Loucy (cell line): ENCODE data around the gene LRRTM1.

Source experiments
- H2AFZ ChIP-seq: fragments of 200-600 bp; sonication (generic); 2 replicates; pipeline ENCODE4 v1.6.0; 2016; ENCODE audit warnings: antibody characterized with exemption, mild to moderate bottlenecking, low read length, moderate library complexity
- H3F3A ChIP-seq: fragments of 200-600 bp; 2 replicates; pipeline ENCODE4 v1.6.0; 2016; ENCODE audit warnings: antibody characterized with exemption, low read depth, mild to moderate bottlenecking
- H3K27me3 ChIP-seq: fragments of 200-600 bp; sonication (generic); 2 replicates; pipeline ENCODE4 v1.6.1; 2014; ENCODE audit warnings: low read length, mild to moderate bottlenecking; ENCODE audit not compliant: insufficient read depth, poor library complexity, severe bottlenecking
- H3K36me3 ChIP-seq: fragments of 200-600 bp; sonication (generic); 2 replicates; pipeline ENCODE4 v1.6.1; 2016; ENCODE audit warnings: low read length; ENCODE audit not compliant: insufficient read depth
- H3K4me1 ChIP-seq: fragments of 200-600 bp; sonication (generic); 2 replicates; pipeline ENCODE4 v1.5.1; 2014; ENCODE audit warnings: low read length, mild to moderate bottlenecking; ENCODE audit not compliant: insufficient read depth, poor library complexity, severe bottlenecking
- H3K4me2 ChIP-seq: fragments of 200-600 bp; sonication (generic); 2 replicates; pipeline ENCODE4 v1.6.0; 2014; ENCODE audit warnings: antibody characterized with exemption, low read length, low read depth, mild to moderate bottlenecking; ENCODE audit not compliant: poor library complexity, severe bottlenecking
- H3K4me3 ChIP-seq: fragments of 200-600 bp; sonication (generic); 2 replicates; pipeline ENCODE4 v1.5.1; 2014; ENCODE audit warnings: low read length, mild to moderate bottlenecking, mixed read lengths; ENCODE audit not compliant: poor library complexity, severe bottlenecking
- H3K79me2 ChIP-seq: fragments of 200-600 bp; sonication (generic); 2 replicates; pipeline ENCODE4 v1.6.1; 2014; ENCODE audit warnings: low read length; ENCODE audit not compliant: insufficient read depth
- H3K9ac ChIP-seq: fragments of 200-600 bp; sonication (generic); 2 replicates; pipeline ENCODE4 v1.6.0; 2014; ENCODE audit warnings: mild to moderate bottlenecking, low read depth, low read length, moderate library complexity; ENCODE audit not compliant: poor library complexity, severe bottlenecking
- H3K9me2 ChIP-seq: fragments of 200-600 bp; sonication (generic); replicated peaks from 2 replicates; pipeline ENCODE4 v1.6.1; 2016; ENCODE audit warnings: low read depth, low read length, mixed read lengths
- H3K9me3 ChIP-seq: fragments of 200-600 bp; sonication (generic); 2 replicates; pipeline ENCODE4 v1.6.1; 2014; ENCODE audit warnings: mild to moderate bottlenecking, antibody characterized with exemption, low read length, low read depth; ENCODE audit not compliant: insufficient read depth
- H4K20me1 ChIP-seq: fragments of 200-600 bp; sonication (generic); 2 replicates; pipeline ENCODE4 v1.6.0; 2014; ENCODE audit warnings: antibody characterized with exemption, low read length, mild to moderate bottlenecking; ENCODE audit not compliant: insufficient read depth, poor library complexity, severe bottlenecking
- CTCF ChIP-seq: fragments of 200-600 bp; sonication (generic); conservative IDR thresholded peaks from 2 replicates; pipeline ENCODE4 v1.5.1; 2014; ENCODE audit warnings: mild to moderate bottlenecking, antibody characterized with exemption, low read length
- EZH2phosphoT487 ChIP-seq: fragments of 200-600 bp; IDR thresholded peaks from 2 replicates; pipeline ENCODE4 v1.6.1; 2018; ENCODE audit warnings: antibody characterized with exemption, mild to moderate bottlenecking, moderate library complexity, borderline replicate concordance

The LRRTM1 gene

GRCh38 chr2:80322958-80323357 is 18.4 kb upstream of the LRRTM1 start:
- H3K4me1 ChIP-seq, result no peaks in the 10 kb centered on the region
- no peaks in the 10 kb centered on the region for H3K9me2 ChIP-seq
- no peak overlapping the region for H3K4me2 ChIP-seq
- H4K20me1 ChIP-seq, result no peaks in the 10 kb centered on the region
- no peaks in the 10 kb centered on the region for H3K36me3 ChIP-seq
- no peak overlapping the region for H2AFZ ChIP-seq
- H3K9me3 ChIP-seq, result no peaks in the 10 kb centered on the region
- H3K27me3 ChIP-seq, result no peaks in the 10 kb centered on the region
- no peak overlapping the region for H3K4me3 ChIP-seq
- H3K9ac ChIP-seq, result no peak overlapping the region
- no peak for TF ChIP-seq CTCF
- no peak for TF ChIP-seq EZH2phosphoT487
- H3F3A ChIP-seq, result no peaks in the 10 kb centered on the region
- no peaks in the 10 kb centered on the region for H3K79me2 ChIP-seq

GRCh38 chr2:80322311-80322920 is 17.9 kb upstream of the LRRTM1 start:
- H3K27me3 ChIP-seq, result no peaks in the 10 kb centered on the region
- no peaks in the 10 kb centered on the region for H3K79me2 ChIP-seq
- H3K9ac ChIP-seq, result no peak overlapping the region
- no peaks in the 10 kb centered on the region for H3K36me3 ChIP-seq
- no peaks in the 10 kb centered on the region for H3K9me2 ChIP-seq
- no peak overlapping the region for H3K4me2 ChIP-seq
- no peak overlapping the region for H3K4me3 ChIP-seq
- TF ChIP-seq EZH2phosphoT487 (no peak), CTCF (no peak)
- H3K4me1 ChIP-seq, result no peaks in the 10 kb centered on the region
- H3K9me3 ChIP-seq, result no peaks in the 10 kb centered on the region
- H2AFZ ChIP-seq, result no peak overlapping the region
- H3F3A ChIP-seq, result no peaks in the 10 kb centered on the region
- no peaks in the 10 kb centered on the region for H4K20me1 ChIP-seq

- Histone ChIP-seq H4K20me1 (no peaks in the 10 kb centered on the region), H3K4me1 (no peaks in the 10 kb centered on the region), H3K36me3 (no peaks in the 10 kb centered on the region), H3K27me3 (no peaks in the 10 kb centered on the region), H3K4me2 (no peak overlapping the region), H3K9ac (no peak overlapping the region), H3K79me2 (no peaks in the 10 kb centered on the region), H3F3A (no peaks in the 10 kb centered on the region), H3K9me2 (no peaks in the 10 kb centered on the region), H2AFZ (no peak overlapping the region), H3K4me3 (no peak overlapping the region), H3K9me3 (no peaks in the 10 kb centered on the region)
- TF ChIP-seq CTCF (no peak), EZH2phosphoT487 (no peak)
Measured at GRCh38 chr2:80312282-80312839, 7.8 kb upstream of the LRRTM1 start.
